ENCODE results near the gene TTC7B.

DNA sequence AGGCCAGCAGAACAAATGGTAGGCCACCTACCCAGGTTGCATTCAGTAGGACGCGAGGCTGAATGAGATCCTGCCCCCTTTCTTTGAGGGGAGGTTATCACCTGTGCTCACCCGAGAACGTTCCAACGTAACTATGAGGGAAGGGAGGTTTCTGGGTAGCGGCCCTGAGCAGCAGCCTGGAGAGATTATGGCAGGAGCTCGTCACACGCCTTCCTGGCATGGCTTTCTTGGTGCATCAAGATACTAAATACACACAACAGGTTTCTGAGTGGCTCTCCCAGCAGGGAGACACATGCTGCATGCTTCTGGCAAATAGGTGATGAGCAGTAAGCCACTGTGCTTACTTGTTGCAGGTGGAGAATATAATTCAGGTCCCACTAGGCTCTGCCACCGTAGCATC is 271.7 kb downstream of the TTC7B start:
- no peak for TF ChIP-seq ZNF264 (CRISPR knock-in tag; IDR thresholded peaks at IDR 0.05)
- no peak for TF ChIP-seq ZFAT (CRISPR knock-in tag; conservative IDR thresholded peaks at IDR 0.05)
- no peak for TF ChIP-seq HCFC1 (IDR thresholded peaks at IDR 0.05; ENCODE audit: low read depth, low read length)
- TF ChIP-seq SP5 (CRISPR knock-in tag; IDR thresholded peaks at IDR 0.05; ENCODE audit: borderline replicate concordance, low read depth), result no peak
- TF ChIP-seq, protein P1, sequence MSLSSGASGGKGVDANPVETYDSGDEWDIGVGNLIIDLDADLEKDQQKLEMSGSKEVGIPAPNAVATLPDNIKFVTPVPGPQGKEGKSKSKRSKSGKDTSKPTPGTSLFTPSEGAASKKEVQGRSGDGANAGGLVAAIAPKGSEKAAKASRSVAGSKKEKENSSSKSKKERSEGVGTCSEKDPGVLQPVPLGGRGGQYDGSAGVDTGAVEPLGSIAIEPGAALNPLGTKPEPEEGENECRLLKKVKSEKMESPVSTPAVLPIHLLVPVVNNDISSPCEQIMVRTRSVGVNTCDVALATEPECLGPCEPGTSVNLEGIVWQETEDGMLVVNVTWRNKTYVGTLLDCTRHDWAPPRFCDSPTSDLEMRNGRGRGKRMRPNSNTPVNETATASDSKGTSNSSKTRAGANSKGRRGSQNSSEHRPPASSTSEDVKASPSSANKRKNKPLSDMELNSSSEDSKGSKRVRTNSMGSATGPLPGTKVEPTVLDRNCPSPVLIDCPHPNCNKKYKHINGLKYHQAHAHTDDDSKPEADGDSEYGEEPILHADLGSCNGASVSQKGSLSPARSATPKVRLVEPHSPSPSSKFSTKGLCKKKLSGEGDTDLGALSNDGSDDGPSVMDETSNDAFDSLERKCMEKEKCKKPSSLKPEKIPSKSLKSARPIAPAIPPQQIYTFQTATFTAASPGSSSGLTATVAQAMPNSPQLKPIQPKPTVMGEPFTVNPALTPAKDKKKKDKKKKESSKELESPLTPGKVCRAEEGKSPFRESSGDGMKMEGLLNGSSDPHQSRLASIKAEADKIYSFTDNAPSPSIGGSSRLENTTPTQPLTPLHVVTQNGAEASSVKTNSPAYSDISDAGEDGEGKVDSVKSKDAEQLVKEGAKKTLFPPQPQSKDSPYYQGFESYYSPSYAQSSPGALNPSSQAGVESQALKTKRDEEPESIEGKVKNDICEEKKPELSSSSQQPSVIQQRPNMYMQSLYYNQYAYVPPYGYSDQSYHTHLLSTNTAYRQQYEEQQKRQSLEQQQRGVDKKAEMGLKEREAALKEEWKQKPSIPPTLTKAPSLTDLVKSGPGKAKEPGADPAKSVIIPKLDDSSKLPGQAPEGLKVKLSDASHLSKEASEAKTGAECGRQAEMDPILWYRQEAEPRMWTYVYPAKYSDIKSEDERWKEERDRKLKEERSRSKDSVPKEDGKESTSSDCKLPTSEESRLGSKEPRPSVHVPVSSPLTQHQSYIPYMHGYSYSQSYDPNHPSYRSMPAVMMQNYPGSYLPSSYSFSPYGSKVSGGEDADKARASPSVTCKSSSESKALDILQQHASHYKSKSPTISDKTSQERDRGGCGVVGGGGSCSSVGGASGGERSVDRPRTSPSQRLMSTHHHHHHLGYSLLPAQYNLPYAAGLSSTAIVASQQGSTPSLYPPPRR (CRISPR knock-in tag; IDR thresholded peaks at IDR 0.05; ENCODE audit: borderline replicate concordance), result no peak
- TF ChIP-seq, protein P2, sequence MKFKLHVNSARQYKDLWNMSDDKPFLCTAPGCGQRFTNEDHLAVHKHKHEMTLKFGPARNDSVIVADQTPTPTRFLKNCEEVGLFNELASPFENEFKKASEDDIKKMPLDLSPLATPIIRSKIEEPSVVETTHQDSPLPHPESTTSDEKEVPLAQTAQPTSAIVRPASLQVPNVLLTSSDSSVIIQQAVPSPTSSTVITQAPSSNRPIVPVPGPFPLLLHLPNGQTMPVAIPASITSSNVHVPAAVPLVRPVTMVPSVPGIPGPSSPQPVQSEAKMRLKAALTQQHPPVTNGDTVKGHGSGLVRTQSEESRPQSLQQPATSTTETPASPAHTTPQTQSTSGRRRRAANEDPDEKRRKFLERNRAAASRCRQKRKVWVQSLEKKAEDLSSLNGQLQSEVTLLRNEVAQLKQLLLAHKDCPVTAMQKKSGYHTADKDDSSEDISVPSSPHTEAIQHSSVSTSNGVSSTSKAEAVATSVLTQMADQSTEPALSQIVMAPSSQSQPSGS (CRISPR knock-in tag; IDR thresholded peaks at IDR 0.05), result no peak
- TF ChIP-seq SP1 (IDR thresholded peaks at IDR 0.05), result no peak
- TF ChIP-seq SP1 (CRISPR knock-in tag; IDR thresholded peaks at IDR 0.05), result no peak
- TF ChIP-seq, protein P3, sequence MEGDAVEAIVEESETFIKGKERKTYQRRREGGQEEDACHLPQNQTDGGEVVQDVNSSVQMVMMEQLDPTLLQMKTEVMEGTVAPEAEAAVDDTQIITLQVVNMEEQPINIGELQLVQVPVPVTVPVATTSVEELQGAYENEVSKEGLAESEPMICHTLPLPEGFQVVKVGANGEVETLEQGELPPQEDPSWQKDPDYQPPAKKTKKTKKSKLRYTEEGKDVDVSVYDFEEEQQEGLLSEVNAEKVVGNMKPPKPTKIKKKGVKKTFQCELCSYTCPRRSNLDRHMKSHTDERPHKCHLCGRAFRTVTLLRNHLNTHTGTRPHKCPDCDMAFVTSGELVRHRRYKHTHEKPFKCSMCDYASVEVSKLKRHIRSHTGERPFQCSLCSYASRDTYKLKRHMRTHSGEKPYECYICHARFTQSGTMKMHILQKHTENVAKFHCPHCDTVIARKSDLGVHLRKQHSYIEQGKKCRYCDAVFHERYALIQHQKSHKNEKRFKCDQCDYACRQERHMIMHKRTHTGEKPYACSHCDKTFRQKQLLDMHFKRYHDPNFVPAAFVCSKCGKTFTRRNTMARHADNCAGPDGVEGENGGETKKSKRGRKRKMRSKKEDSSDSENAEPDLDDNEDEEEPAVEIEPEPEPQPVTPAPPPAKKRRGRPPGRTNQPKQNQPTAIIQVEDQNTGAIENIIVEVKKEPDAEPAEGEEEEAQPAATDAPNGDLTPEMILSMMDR (CRISPR knock-in tag; IDR thresholded peaks at IDR 0.05), result no peak
- TF ChIP-seq TBL1XR1 (IDR thresholded peaks at IDR 0.05; ENCODE audit: borderline replicate concordance, low read length, partially characterized antibody), result no peak
- no peak for TF ChIP-seq TCF7L2 (IDR thresholded peaks at IDR 0.05; ENCODE audit: low read depth, low read length)
- no peak for TF ChIP-seq HNF4A (CRISPR knock-in tag; IDR thresholded peaks at IDR 0.05)
